Calu3 (cell line): Measurements from ENCODE around the gene PEAK1. TPM values are rescaled to one million over a fixed set of nuclear protein-coding genes. Genes with fewer than 3 reads are reported as not detected.

ENCODE experiments used
- BruUV-seq: library from RNA; stranded (reverse); fragments of 400-500 nt; replicated peaks from 2 replicates; lab custom pipeline; 2021; lab: Mats Ljungman, UMichigan
- CTCF ChIA-PET: fragments of 300-600 bp; sonication (Branson Sonifier 250); formaldehyde crosslinking; loops from one replicate; lab custom pipeline; 2022; ENCODE audit warnings: antibody characterized with exemption; lab: Charles Lee
- DNase-seq: peaks from one replicate; pipeline ENCODE4 v3.0.0; 2022
- H3K27ac Mint-ChIP-seq: one replicate; pipeline ENCODE4 v1.8.0; 2022; ENCODE audit warnings: mixed read lengths; ENCODE audit not compliant: unreplicated experiment
- H3K27me3 Mint-ChIP-seq: one replicate; pipeline ENCODE4 v1.8.0; 2022; ENCODE audit warnings: mixed read lengths; ENCODE audit not compliant: unreplicated experiment
- H3K36me3 Mint-ChIP-seq: one replicate; pipeline ENCODE4 v1.8.0; 2022; ENCODE audit warnings: mild to moderate bottlenecking, moderate library complexity, mixed read lengths; ENCODE audit not compliant: insufficient read depth, unreplicated experiment
- H3K4me1 Mint-ChIP-seq: one replicate; pipeline ENCODE4 v1.8.0; 2022; ENCODE audit warnings: mild to moderate bottlenecking, low read depth, mixed read lengths; ENCODE audit not compliant: unreplicated experiment
- H3K4me3 Mint-ChIP-seq: one replicate; pipeline ENCODE4 v1.8.0; 2022; ENCODE audit warnings: mild to moderate bottlenecking, low read depth, moderate library complexity, mixed read lengths; ENCODE audit not compliant: unreplicated experiment
- H3K9me3 Mint-ChIP-seq: one replicate; pipeline ENCODE4 v1.8.0; 2022; ENCODE audit warnings: low read depth, mixed read lengths; ENCODE audit not compliant: unreplicated experiment
- CTCF ChIP-seq: fragments of 200-600 bp; IDR thresholded peaks from one replicate; pipeline ENCODE4 v1.8.0; 2022; ENCODE audit warnings: antibody characterized with exemption; ENCODE audit not compliant: unreplicated experiment
- intact Hi-C: fragments of 100-400 bp; cut with micrococcal nuclease; formaldehyde crosslinking; loops from one replicate; pipeline ENCODE4 v1.10.0; 2022; ENCODE audit not compliant: unreplicated experiment
- total RNA-seq: library from RNA; stranded (reverse); gene quantifications from 2 replicates; pipeline ENCODE4 v1.2.3, GENCODE V29; 2022

Gene PEAK1
- total RNA-seq, 1 experiment from 2014 or later: 54.3 TPM

DNA sequence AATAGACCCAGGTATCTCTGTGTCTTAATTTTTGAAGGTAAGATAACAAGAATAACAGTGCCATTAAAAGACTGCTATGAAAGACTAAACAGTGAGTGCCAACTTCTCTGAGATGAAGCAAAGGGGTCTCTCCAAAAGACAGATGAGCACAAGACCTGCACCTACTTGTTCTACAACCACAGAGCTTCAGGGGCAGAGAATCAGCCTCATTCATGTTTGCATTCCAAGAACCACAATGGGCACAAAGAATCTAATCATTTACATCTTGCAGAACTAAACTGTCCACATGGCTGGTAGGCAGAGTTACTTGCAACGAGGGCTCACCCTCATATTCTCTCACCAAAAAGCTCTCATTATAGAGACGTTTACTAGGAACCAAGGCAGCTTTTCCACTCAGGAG is 83.9 kb downstream of the PEAK1 start:
- Mint-ChIP-seq H3K36me3 (no peaks in the 10 kb centered on the region), H3K27ac (no peak overlapping the region), H3K4me1 (peaks cover 9% of the 10 kb centered on the region), H3K4me3 (no peak overlapping the region), H3K9me3 (no peaks in the 10 kb centered on the region), H3K27me3 (no peaks in the 10 kb centered on the region)
- BruUV-seq: no TSS peak
- TF ChIP-seq CTCF: no peak
- CTCF ChIA-PET: interaction anchor here (0.6 kb wide), 1 partner anchor 14 kb away, joined by 3 read pairs; no protein-coding TSS in a partner anchor
- intact Hi-C loops: no loop called here
- DNase-seq: no peak

DNA sequence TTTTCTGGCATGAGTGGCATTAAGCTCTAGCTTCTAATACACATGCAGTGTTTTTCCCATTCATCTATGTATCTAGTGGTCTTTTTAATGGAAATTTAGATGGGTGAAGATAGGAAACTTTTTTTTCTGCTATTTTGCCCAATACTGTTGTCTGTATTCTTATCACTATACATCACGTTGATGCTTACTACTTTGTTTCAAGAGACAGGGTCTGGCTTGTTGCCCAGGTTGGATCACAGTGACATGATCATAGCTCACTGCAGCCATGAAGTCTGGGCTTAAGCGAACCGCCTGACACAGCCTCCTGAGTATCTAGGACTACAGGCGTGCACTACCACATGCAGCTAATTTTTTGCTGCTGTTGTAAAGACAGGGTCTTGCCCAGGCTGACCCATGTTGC is 84.6 kb downstream of the PEAK1 start:
- no peaks in the 10 kb centered on the region for H3K36me3 Mint-ChIP-seq
- H3K27ac Mint-ChIP-seq: no peak overlapping the region
- intact Hi-C loops: no loop called here
- CTCF ChIA-PET: interaction anchor here (0.6 kb wide), 1 partner anchor 115 kb away, joined by 3 read pairs; no protein-coding TSS in a partner anchor
- H3K27me3 Mint-ChIP-seq: no peaks in the 10 kb centered on the region
- no peak for TF ChIP-seq CTCF
- BruUV-seq: no TSS peak
- no peak for DNase-seq
- H3K4me1 Mint-ChIP-seq: peaks cover 9% of the 10 kb centered on the region
- no peaks in the 10 kb centered on the region for H3K9me3 Mint-ChIP-seq
- H3K4me3 Mint-ChIP-seq: no peak overlapping the region

GRCh38 chr15:77333166-77333565 is 86.7 kb downstream of the PEAK1 start:
- CTCF ChIA-PET: interaction anchor here (0.5 kb wide), 1 partner anchor 168 kb away, joined by 3 read pairs; no protein-coding TSS in a partner anchor
- H3K36me3 Mint-ChIP-seq: no peaks in the 10 kb centered on the region
- H3K4me1 Mint-ChIP-seq: peaks cover 9% of the 10 kb centered on the region
- intact Hi-C loops: no loop called here
- H3K9me3 Mint-ChIP-seq: no peaks in the 10 kb centered on the region
- H3K27ac Mint-ChIP-seq: no peak overlapping the region
- no peaks in the 10 kb centered on the region for H3K27me3 Mint-ChIP-seq
- DNase-seq: no peak
- TF ChIP-seq CTCF: no peak
- H3K4me3 Mint-ChIP-seq: no peak overlapping the region
- no TSS peak for BruUV-seq

- CTCF ChIA-PET: no interaction called here
- intact Hi-C loops: no loop called here
- TF ChIP-seq CTCF: no peak
- no peak overlapping the region for H3K27ac Mint-ChIP-seq
- H3K4me1 Mint-ChIP-seq: no peaks in the 10 kb centered on the region
- no peak for DNase-seq
- H3K36me3 Mint-ChIP-seq: no peaks in the 10 kb centered on the region
- no peaks in the 10 kb centered on the region for H3K27me3 Mint-ChIP-seq
- H3K4me3 Mint-ChIP-seq: no peak overlapping the region
- H3K9me3 Mint-ChIP-seq: no peaks in the 10 kb centered on the region
- no TSS peak for BruUV-seq
Observed at GRCh38 chr15:77329202-77329601, 90.7 kb downstream of the PEAK1 start.
